HepG2 (cell line): ENCODE data around the gene PRSS22. TPM values are rescaled to one million over a fixed set of nuclear protein-coding genes. Genes with fewer than 3 reads are reported as not detected.

Source experiments
- GABPB1 ChIP-seq: IDR thresholded peaks from 2 replicates; pipeline ENCODE4 v1.6.1; 2016; ENCODE audit warnings: mild to moderate bottlenecking, missing genetic modification reagents, moderate library complexity, missing compliant biosample characterization
- IRF2 ChIP-seq: IDR thresholded peaks from 2 replicates; pipeline ENCODE4 v1.6.1; 2018; ENCODE audit warnings: missing genetic modification reagents, missing compliant biosample characterization
- MYNN ChIP-seq: sonication (generic); formaldehyde crosslinking; IDR thresholded peaks from 2 replicates; pipeline ENCODE4 v1.4.0; 2020; ENCODE audit warnings: mild to moderate bottlenecking, low read depth, missing genetic modification reagents
- POLR2AphosphoS5 ChIP-seq: IDR thresholded peaks from 2 replicates; pipeline ENCODE4 v1.6.1; 2012; ENCODE audit warnings: low read depth, low read length
- RBM22 ChIP-seq: fragments of 200-400 bp; formaldehyde crosslinking; optimal IDR thresholded peaks from 2 replicates; pipeline ENCODE3; 2017; ENCODE audit warnings: mild to moderate bottlenecking, low read length, moderate library complexity
- SALL1 ChIP-seq: sonication (generic); formaldehyde crosslinking; IDR thresholded peaks from 2 replicates; pipeline ENCODE4 v1.8.0; 2022; ENCODE audit warnings: mild to moderate bottlenecking, missing genetic modification reagents
- SMYD3 ChIP-seq: sonication (generic); formaldehyde crosslinking; IDR thresholded peaks from 2 replicates; pipeline ENCODE4 v1.8.1; 2023; ENCODE audit warnings: mild to moderate bottlenecking, missing genetic modification reagents
- SP5 ChIP-seq: IDR thresholded peaks from 2 replicates; pipeline ENCODE4 v1.6.1; 2016; ENCODE audit warnings: low read depth, borderline replicate concordance
- THAP11 ChIP-seq: IDR thresholded peaks from 2 replicates; pipeline ENCODE4 v1.6.1; 2016; ENCODE audit warnings: missing biosample characterization, missing genetic modification reagents
- ZC3H13 ChIP-seq: sonication (generic); formaldehyde crosslinking; IDR thresholded peaks from 2 replicates; pipeline ENCODE4 v1.8.1; 2023; ENCODE audit warnings: mild to moderate bottlenecking, missing genetic modification reagents, moderate library complexity
- ZFYVE20 ChIP-seq: sonication (generic); formaldehyde crosslinking; IDR thresholded peaks from 2 replicates; pipeline ENCODE4 v1.8.0; 2023; ENCODE audit warnings: low read depth, mild to moderate bottlenecking, moderate library complexity, missing genetic modification reagents, borderline replicate concordance
- ZNF292 ChIP-seq: sonication (generic); formaldehyde crosslinking; IDR thresholded peaks from 2 replicates; pipeline ENCODE4 v1.8.1; 2022; ENCODE audit warnings: mild to moderate bottlenecking, low read depth, missing genetic modification reagents, borderline replicate concordance
- ZNF446 ChIP-seq: sonication (generic); formaldehyde crosslinking; IDR thresholded peaks from 2 replicates; pipeline ENCODE4 v1.5.0; 2020; ENCODE audit warnings: mild to moderate bottlenecking, missing genetic modification reagents
- ZNF674 ChIP-seq: sonication (generic); formaldehyde crosslinking; IDR thresholded peaks from 2 replicates; pipeline ENCODE4 v1.5.0; 2020; ENCODE audit warnings: low read depth, mild to moderate bottlenecking, missing genetic modification reagents
- ZNF749 ChIP-seq: sonication (generic); formaldehyde crosslinking; IDR thresholded peaks from 2 replicates; pipeline ENCODE4 v1.8.0; 2022; ENCODE audit warnings: mild to moderate bottlenecking, missing genetic modification reagents, moderate library complexity, borderline replicate concordance
- polyA plus RNA-seq, 8 experiments: library from polyadenylated mRNA; depleted of rRNA in 3 of 8; stranded (reverse) in 7 of 8; unstranded in 1 of 8; fragments of >200 nt; fragmentation: Illumina TruSeq in 4 of 8; extraction: Trizol in 4 of 8; gene quantifications; 2 replicates each; pipeline versions ENCODE4 v1.2.1 to v1.2.3, GENCODE V29; 2011 to 2016; ENCODE audit warnings: low read depth in 4 of 8, missing spikeins in 1 of 8, mixed read lengths in 1 of 8; ENCODE audit not compliant: insufficient read depth in 1 of 8
- total RNA-seq, 5 experiments: library from RNA; depleted of rRNA; stranded (reverse); fragments of >200 nt; fragmentation: Illumina TruSeq; extraction: Trizol; gene quantifications; 2 replicates each; pipeline ENCODE4 v1.2.3, GENCODE V29; 2016; ENCODE audit warnings: low read depth in 1 of 5
- TF ChIP-seq, protein P1 (sequence below): sonication (generic); formaldehyde crosslinking; IDR thresholded peaks from 2 replicates; pipeline ENCODE4 v1.4.0; 2020; ENCODE audit warnings: missing genetic modification reagents, mild to moderate bottlenecking, borderline replicate concordance
- TF ChIP-seq, protein P2 (sequence below): IDR thresholded peaks from 2 replicates; pipeline ENCODE4 v1.4.0; 2020; ENCODE audit warnings: mild to moderate bottlenecking, missing genetic modification reagents
- TF ChIP-seq, protein P3 (sequence below): sonication (generic); formaldehyde crosslinking; IDR thresholded peaks from 2 replicates; pipeline ENCODE4 v1.4.0; 2020; ENCODE audit warnings: missing genetic modification reagents
- TF ChIP-seq, protein P4 (sequence below), 2 experiments: fragments of 450-650 bp in 1 of 2; sonication (generic) in 1 of 2; formaldehyde crosslinking; IDR thresholded peaks; 2 replicates each; pipeline versions ENCODE4 v1.5.0 to v1.8.0; 2020 to 2022; ENCODE audit warnings: mild to moderate bottlenecking in 1 of 2, missing genetic modification reagents in 1 of 2
- TF ChIP-seq, protein P5 (sequence below): sonication (generic); formaldehyde crosslinking; IDR thresholded peaks from 2 replicates; pipeline ENCODE4 v1.5.0; 2020; ENCODE audit warnings: missing genetic modification reagents

PRSS22 gene
- total and polyA plus RNA-seq, 2 of the 13 experiments (the other 11 are each of a cell fraction or from before 2014, with no cell fraction given) = 0.24 to 0.32 TPM

DNA sequence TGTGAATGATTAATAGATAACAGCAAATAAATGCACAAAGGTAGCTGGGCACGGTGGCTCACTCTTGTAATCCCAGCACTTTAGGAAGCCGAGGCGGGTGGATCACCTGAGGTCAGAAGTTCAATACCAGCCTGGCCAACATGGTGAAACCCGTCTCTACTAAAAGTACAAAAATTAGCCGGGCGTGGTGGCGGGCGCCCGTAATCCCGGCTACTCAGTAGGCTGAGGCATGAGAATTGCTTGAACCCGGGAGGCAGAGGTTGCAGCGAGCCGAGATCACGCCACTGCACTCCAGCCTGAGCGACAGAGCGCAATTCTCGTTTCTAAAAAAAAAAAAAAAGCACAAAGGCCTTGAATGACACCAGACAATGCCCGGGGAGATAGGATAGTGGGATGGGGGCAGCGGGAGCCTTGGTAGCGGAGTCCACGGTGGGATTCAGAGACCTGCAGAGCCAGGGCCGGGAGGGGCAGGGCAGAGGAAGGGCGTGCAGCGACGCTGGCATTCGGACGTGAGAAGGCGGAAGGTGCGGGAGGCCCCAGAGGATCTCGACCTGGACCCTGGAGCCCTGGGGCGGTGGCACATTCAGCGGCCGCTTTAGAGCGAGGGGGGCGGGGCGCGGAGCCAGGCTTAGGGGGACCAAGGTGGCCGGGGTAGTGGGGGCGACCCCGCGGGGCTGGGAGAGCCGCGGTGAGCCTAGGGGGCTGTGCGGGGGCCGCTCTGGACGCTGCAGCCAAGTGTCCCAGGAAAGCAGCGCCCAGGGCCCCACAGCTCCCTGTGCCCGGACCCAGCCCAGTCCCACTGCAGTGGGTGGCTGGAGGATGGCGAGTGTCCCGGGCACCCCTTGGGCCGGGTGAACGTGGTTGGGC, 24.0 kb upstream of the PRSS22 start (continued):
- TF ChIP-seq ZC3H13 = 0 out of 2 replicates have a peak, but pooled peaks have one; percentile 29
- TF ChIP-seq, protein P1, sequence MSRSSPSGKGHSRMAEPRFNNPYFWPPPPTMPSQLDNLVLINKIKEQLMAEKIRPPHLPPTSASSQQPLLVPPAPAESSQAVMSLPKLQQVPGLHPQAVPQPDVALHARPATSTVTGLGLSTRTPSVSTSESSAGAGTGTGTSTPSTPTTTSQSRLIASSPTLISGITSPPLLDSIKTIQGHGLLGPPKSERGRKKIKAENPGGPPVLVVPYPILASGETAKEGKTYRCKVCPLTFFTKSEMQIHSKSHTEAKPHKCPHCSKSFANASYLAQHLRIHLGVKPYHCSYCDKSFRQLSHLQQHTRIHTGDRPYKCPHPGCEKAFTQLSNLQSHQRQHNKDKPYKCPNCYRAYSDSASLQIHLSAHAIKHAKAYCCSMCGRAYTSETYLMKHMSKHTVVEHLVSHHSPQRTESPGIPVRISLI (CRISPR knock-in tag) = peak; percentile 44; the same call in 1 of the 2 replicates
- TF ChIP-seq GABPB1 (CRISPR knock-in tag) = peak; percentile 16; the same call in 1 of the 2 replicates
- TF ChIP-seq, protein P2, sequence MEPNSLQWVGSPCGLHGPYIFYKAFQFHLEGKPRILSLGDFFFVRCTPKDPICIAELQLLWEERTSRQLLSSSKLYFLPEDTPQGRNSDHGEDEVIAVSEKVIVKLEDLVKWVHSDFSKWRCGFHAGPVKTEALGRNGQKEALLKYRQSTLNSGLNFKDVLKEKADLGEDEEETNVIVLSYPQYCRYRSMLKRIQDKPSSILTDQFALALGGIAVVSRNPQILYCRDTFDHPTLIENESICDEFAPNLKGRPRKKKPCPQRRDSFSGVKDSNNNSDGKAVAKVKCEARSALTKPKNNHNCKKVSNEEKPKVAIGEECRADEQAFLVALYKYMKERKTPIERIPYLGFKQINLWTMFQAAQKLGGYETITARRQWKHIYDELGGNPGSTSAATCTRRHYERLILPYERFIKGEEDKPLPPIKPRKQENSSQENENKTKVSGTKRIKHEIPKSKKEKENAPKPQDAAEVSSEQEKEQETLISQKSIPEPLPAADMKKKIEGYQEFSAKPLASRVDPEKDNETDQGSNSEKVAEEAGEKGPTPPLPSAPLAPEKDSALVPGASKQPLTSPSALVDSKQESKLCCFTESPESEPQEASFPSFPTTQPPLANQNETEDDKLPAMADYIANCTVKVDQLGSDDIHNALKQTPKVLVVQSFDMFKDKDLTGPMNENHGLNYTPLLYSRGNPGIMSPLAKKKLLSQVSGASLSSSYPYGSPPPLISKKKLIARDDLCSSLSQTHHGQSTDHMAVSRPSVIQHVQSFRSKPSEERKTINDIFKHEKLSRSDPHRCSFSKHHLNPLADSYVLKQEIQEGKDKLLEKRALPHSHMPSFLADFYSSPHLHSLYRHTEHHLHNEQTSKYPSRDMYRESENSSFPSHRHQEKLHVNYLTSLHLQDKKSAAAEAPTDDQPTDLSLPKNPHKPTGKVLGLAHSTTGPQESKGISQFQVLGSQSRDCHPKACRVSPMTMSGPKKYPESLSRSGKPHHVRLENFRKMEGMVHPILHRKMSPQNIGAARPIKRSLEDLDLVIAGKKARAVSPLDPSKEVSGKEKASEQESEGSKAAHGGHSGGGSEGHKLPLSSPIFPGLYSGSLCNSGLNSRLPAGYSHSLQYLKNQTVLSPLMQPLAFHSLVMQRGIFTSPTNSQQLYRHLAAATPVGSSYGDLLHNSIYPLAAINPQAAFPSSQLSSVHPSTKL (CRISPR knock-in tag) = no peak
- TF ChIP-seq, protein P3, sequence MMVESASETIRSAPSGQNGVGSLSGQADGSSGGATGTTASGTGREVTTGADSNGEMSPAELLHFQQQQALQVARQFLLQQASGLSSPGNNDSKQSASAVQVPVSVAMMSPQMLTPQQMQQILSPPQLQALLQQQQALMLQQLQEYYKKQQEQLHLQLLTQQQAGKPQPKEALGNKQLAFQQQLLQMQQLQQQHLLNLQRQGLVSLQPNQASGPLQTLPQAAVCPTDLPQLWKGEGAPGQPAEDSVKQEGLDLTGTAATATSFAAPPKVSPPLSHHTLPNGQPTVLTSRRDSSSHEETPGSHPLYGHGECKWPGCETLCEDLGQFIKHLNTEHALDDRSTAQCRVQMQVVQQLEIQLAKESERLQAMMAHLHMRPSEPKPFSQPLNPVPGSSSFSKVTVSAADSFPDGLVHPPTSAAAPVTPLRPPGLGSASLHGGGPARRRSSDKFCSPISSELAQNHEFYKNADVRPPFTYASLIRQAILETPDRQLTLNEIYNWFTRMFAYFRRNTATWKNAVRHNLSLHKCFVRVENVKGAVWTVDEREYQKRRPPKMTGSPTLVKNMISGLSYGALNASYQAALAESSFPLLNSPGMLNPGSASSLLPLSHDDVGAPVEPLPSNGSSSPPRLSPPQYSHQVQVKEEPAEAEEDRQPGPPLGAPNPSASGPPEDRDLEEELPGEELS = no peak
- TF ChIP-seq, protein P4, sequence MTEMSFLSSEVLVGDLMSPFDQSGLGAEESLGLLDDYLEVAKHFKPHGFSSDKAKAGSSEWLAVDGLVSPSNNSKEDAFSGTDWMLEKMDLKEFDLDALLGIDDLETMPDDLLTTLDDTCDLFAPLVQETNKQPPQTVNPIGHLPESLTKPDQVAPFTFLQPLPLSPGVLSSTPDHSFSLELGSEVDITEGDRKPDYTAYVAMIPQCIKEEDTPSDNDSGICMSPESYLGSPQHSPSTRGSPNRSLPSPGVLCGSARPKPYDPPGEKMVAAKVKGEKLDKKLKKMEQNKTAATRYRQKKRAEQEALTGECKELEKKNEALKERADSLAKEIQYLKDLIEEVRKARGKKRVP (CRISPR knock-in tag; IDR thresholded peaks at IDR 0.05) = no peak
- no peak for TF ChIP-seq ZNF446 (CRISPR knock-in tag)
- no peak for TF ChIP-seq ZNF674 (CRISPR knock-in tag)
- peak; percentile 10; the same call in 1 of the 2 replicates for TF ChIP-seq SALL1
- 0 out of 2 replicates have a peak, but pooled peaks have one; percentile 21 for TF ChIP-seq MYNN (CRISPR knock-in tag)
- TF ChIP-seq SMYD3 (CRISPR knock-in tag) = no peak
- TF ChIP-seq ZNF292 (CRISPR knock-in tag) = no peak
- no peak for TF ChIP-seq ZNF749 (CRISPR knock-in tag)
- no peak for TF ChIP-seq IRF2 (CRISPR knock-in tag)
- TF ChIP-seq SP5 (CRISPR knock-in tag) = no peak; the same call in 1 of the 2 replicates
- TF ChIP-seq RBM22 = no peak
- no peak for TF ChIP-seq THAP11 (CRISPR knock-in tag)
- TF ChIP-seq POLR2AphosphoS5 = peak; percentile 47; the same call in 1 of the 2 replicates
- TF ChIP-seq ZFYVE20 = no peak
- TF ChIP-seq, protein P5, sequence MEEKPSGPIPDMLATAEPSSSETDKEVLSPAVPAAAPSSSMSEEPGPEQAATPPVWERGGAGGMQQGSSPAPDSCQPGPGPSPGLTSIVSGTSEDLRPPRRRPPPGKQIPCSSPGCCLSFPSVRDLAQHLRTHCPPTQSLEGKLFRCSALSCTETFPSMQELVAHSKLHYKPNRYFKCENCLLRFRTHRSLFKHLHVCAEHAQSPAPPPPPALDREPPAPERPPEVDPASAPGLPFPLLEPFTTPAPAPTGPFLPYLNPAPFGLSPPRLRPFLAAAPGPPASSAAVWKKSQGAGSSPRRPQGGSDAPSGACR (CRISPR knock-in tag) = peak; percentile 61; the same call in 1 of the 2 replicates
